AG10803 (cell line): ENCODE data around the gene ERAP2.
"Not testable (repeated sequence)": the region's sequence is repeated elsewhere in the genome, so short reads cannot be mapped to it uniquely, and the experiment has no call there.

Source experiments
- DNase-seq: peaks from one replicate; pipeline ENCODE4 v3.0.0; 2010; ENCODE audit warnings: low read depth
- H3K4me3 ChIP-seq: 2 replicates; pipeline ENCODE4 v1.5.1; 2011; ENCODE audit warnings: mild to moderate bottlenecking, low read length, control low read depth
- CTCF ChIP-seq: conservative IDR thresholded peaks from 2 replicates; pipeline ENCODE4 v1.5.1; 2011; ENCODE audit warnings: mild to moderate bottlenecking, low read length, control low read depth, inconsistent platforms

The ERAP2 gene

GRCh38 chr5:96871686-96872085 lies 4.6 kb upstream of the ERAP2 start:
- H3K4me3 ChIP-seq, result no peak overlapping the region
- DNase-seq, result no peak
- no peak for TF ChIP-seq CTCF

GRCh38 chr5:96873449-96873848 lies 2.9 kb upstream of the ERAP2 start:
- no peak for DNase-seq
- TF ChIP-seq CTCF, result no peak
- H3K4me3 ChIP-seq, result no peak overlapping the region

GRCh38 chr5:96874631-96875030 lies 1.7 kb upstream of the ERAP2 start:
- no peak overlapping the region for H3K4me3 ChIP-seq
- no peak for DNase-seq
- TF ChIP-seq CTCF, result no peak

GRCh38 chr5:96875791-96876291 lies 459 bp upstream of the ERAP2 start:
- TF ChIP-seq CTCF, result no peak
- no peak for DNase-seq
- peak overlapping the region; percentile 59 for H3K4me3 ChIP-seq

GRCh38 chr5:96876977-96877469 lies 723 bp downstream of the ERAP2 start:
- H3K4me3 ChIP-seq, result peak overlapping the region; percentile 59
- not testable (repeated sequence) for DNase-seq

GRCh38 chr5:96879665-96880064 lies 3.4 kb downstream of the ERAP2 start:
- no peak overlapping the region for H3K4me3 ChIP-seq
- no peak for TF ChIP-seq CTCF

GRCh38 chr5:96880444-96881164 lies 4.3 kb downstream of the ERAP2 start:
- no peak for TF ChIP-seq CTCF
- H3K4me3 ChIP-seq, result no peak overlapping the region
- peak; percentile 51 for DNase-seq

More at GRCh38 chr5:96879665-96880064, 3.4 kb downstream of the ERAP2 start:
- no peak for DNase-seq
